Activated T-helper 1 cell treated with anti-CD3 and anti-CD28 coated beads, Interleukin-12 subunit alpha, Interleukin-12 subunit beta, Interleukin-2, Interleukin-4 antibody, amounts not matched to agents 30 ng/mL and 10 ng/mL and 1 ng/mL, durations not matched to agents 14 hours and 24 hours and 36 hours (primary cell): ENCODE results near the gene NTSR1. TPM values are rescaled to one million over a fixed set of nuclear protein-coding genes. Genes with fewer than 3 reads are reported as not detected.

Experiments used
- DNase-seq: peaks from one replicate; pipeline ENCODE4 v3.0.0; 2021; ENCODE audit warnings: low spot score
- H3K27ac Mint-ChIP-seq: one replicate; pipeline ENCODE4 v1.8.0; 2021; ENCODE audit warnings: mild to moderate bottlenecking, mixed read lengths
- H3K27me3 Mint-ChIP-seq: one replicate; pipeline ENCODE4 v1.8.0; 2022; ENCODE audit warnings: mild to moderate bottlenecking, moderate library complexity, mixed read lengths; ENCODE audit not compliant: insufficient read depth
- H3K36me3 Mint-ChIP-seq: one replicate; pipeline ENCODE4 v1.8.0; 2021; ENCODE audit warnings: low read depth, mixed read lengths
- H3K4me1 Mint-ChIP-seq: one replicate; pipeline ENCODE4 v1.8.0; 2021; ENCODE audit warnings: low read depth, mixed read lengths
- H3K4me3 Mint-ChIP-seq: one replicate; pipeline ENCODE4 v1.8.0; 2021; ENCODE audit warnings: mild to moderate bottlenecking, moderate library complexity, mixed read lengths
- H3K9me3 Mint-ChIP-seq: one replicate; pipeline ENCODE4 v1.8.0; 2021; ENCODE audit warnings: mixed read lengths
- intact Hi-C: fragments of 100-400 bp; cut with micrococcal nuclease; formaldehyde crosslinking; loops from one replicate; pipeline ENCODE4 v1.15.1; 2024
- total RNA-seq: library from RNA; stranded (reverse); gene quantifications from 2 replicates; pipeline ENCODE4 v1.2.3, GENCODE V29; 2022

Gene NTSR1
- not detected in 2 replicates for total RNA-seq

DNA sequence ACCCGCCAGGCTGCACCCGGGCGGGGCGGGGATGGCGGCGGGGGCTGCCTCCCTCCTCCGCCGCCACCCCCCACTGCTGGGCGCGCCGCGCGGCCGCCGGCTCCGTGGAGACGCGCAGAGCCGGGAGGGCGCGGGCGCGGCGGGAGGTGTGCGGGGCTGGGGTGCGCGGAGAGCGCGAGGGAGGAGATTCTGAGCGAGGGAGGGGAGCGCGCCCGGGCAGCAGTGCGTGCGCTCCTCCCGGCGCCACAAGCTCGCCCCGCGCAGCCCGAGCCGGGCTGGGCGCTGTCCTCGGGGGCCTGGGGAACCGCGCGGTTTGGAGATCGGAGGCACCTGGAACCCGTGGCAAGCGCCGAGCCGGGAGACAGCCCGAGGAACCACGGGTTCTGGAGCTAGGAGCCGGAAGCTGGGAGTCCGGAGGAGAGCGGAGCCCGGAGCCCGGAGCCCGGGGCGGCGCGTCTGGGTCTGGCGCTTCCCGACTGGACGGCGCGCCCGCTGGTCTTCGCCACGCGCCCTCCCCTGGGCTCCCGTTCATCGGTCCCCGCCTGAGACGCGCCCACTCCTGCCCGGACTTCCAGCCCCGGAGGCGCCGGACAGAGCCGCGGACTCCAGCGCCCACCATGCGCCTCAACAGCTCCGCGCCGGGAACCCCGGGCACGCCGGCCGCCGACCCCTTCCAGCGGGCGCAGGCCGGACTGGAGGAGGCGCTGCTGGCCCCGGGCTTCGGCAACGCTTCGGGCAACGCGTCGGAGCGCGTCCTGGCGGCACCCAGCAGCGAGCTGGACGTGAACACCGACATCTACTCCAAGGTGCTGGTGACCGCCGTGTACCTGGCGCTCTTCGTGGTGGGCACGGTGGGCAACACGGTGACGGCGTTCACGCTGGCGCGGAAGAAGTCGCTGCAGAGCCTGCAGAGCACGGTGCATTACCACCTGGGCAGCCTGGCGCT, at the start of gene NTSR1:
NTSR1 (plus strand) TSS at position 246 of the 946 bp plus-strand sequence; CDS start at position 618, 372 bp downstream.
- Mint-ChIP-seq H3K9me3 (no peaks in the 10 kb centered on the region), H3K4me1 (no peaks in the 10 kb centered on the region), H3K27me3 (peaks cover 26% of the 10 kb centered on the region), H3K4me3 (no peak within 1 kb of the TSS), H3K27ac (no peak within 1 kb of the TSS), H3K36me3 (no peaks in the 10 kb centered on the region)
- no peak for DNase-seq
- intact Hi-C loops, result no loop called here

DNA sequence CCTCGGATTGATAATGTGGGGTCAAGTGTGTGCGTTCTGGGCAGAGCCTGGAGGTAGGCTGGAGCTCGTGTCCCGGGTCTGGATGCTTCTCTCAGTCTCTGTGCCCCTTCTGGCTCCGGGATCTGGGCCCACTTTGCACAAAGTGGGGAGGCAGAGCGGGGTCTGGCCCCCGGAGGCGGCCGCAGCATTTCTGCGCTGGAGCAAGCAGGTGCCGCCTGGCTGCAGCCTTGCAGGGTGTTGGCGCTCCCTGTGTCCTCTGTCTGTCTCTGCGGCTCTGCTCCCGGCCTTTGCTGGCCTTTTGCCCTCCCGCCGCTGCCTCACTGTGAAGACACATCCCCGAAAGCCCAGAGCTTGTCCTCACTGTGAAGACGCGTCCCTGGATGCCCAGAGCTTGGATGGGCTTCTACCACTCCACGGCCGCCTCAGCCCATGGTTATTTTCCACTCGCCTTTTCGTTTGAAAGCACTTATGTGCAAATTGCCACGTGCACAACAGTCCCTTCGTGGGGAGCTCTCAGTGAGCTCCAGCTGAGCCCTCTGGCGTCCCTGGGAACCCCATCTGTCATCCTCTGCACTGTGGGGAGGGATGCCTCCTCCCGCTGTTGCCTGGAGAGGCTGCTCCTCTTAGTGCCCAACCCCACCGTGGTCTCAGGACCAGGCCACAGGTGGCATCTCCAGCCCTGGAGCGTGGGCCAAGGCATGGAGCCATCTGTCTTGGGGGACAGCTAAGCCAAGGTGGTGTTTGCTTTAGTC, 49.0 kb upstream of the NTSR1 start:
- Mint-ChIP-seq H3K27ac (no peak overlapping the region), H3K4me1 (no peaks in the 10 kb centered on the region), H3K4me3 (no peak overlapping the region), H3K27me3 (no peaks in the 10 kb centered on the region), H3K9me3 (no peaks in the 10 kb centered on the region), H3K36me3 (peaks cover 3% of the 10 kb centered on the region)
- intact Hi-C loops, result no loop called here
- no peak for DNase-seq

- intact Hi-C loops, result no loop called here
- no peaks in the 10 kb centered on the region for H3K9me3 Mint-ChIP-seq
- no peak overlapping the region for H3K4me3 Mint-ChIP-seq
- no peaks in the 10 kb centered on the region for H3K4me1 Mint-ChIP-seq
- peaks cover 6% of the 10 kb centered on the region for H3K36me3 Mint-ChIP-seq
- no peaks in the 10 kb centered on the region for H3K27me3 Mint-ChIP-seq
- H3K27ac Mint-ChIP-seq, result no peak overlapping the region
- DNase-seq, result no peak
Observed at GRCh38 chr20:62660240-62660615, 48.4 kb upstream of the NTSR1 start.

GRCh38 chr20:62660768-62661167, 47.9 kb upstream of the NTSR1 start:
- Mint-ChIP-seq H3K27me3 (no peaks in the 10 kb centered on the region), H3K9me3 (no peaks in the 10 kb centered on the region), H3K4me3 (no peak overlapping the region), H3K4me1 (no peaks in the 10 kb centered on the region), H3K36me3 (peaks cover 6% of the 10 kb centered on the region), H3K27ac (no peak overlapping the region)
- intact Hi-C loops, result no loop called here
- DNase-seq, result no peak

DNA sequence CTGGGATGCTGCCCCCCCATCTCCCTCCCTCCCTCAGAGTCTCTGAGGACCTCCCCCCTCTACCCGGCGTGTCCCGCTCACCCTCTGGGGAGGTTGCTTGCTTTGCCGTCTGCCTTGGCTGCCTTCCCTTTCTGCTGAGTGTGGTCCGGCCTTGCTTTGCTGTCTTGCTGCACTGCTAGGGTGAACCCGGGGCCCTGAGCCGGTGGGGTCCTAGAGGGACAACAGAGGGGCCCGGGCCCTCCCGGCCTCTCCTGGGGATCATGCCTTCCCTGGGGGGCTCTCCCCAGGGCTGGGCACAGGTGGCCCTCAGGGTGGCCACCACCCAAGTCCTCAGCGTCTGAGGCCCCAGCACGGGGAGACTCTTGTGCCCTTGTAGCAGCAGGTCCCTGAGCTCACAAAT, 47.0 kb upstream of the NTSR1 start:
- no peaks in the 10 kb centered on the region for H3K27me3 Mint-ChIP-seq
- H3K9me3 Mint-ChIP-seq, result no peaks in the 10 kb centered on the region
- H3K27ac Mint-ChIP-seq, result no peak overlapping the region
- no peak for DNase-seq
- intact Hi-C loops, result no loop called here
- peaks cover 6% of the 10 kb centered on the region for H3K36me3 Mint-ChIP-seq
- no peaks in the 10 kb centered on the region for H3K4me1 Mint-ChIP-seq
- H3K4me3 Mint-ChIP-seq, result no peak overlapping the region

DNA sequence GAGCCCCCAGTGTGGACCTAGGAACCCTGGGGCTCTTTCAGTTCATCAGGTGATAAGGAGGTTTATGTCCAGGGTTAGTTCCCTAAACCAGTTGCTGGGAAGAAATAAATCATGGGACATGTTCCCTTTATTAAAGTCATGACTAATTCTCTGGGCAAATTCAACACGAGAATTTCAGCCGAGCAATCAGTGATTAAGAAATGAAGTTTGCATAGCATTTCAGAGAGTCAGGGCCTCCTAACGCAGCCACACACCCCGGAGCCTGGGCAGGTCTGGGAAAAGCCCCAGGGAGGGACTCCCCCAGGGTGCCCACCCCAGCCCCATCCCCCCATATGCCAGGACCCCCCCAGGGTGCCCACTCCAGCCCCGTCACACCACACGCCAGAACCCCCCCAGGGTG, 46.2 kb upstream of the NTSR1 start:
- intact Hi-C loops, result no loop called here
- no peak for DNase-seq
- Mint-ChIP-seq H3K4me1 (no peaks in the 10 kb centered on the region), H3K36me3 (peaks cover 6% of the 10 kb centered on the region), H3K27ac (no peak overlapping the region), H3K9me3 (no peaks in the 10 kb centered on the region), H3K4me3 (no peak overlapping the region), H3K27me3 (no peaks in the 10 kb centered on the region)

DNA sequence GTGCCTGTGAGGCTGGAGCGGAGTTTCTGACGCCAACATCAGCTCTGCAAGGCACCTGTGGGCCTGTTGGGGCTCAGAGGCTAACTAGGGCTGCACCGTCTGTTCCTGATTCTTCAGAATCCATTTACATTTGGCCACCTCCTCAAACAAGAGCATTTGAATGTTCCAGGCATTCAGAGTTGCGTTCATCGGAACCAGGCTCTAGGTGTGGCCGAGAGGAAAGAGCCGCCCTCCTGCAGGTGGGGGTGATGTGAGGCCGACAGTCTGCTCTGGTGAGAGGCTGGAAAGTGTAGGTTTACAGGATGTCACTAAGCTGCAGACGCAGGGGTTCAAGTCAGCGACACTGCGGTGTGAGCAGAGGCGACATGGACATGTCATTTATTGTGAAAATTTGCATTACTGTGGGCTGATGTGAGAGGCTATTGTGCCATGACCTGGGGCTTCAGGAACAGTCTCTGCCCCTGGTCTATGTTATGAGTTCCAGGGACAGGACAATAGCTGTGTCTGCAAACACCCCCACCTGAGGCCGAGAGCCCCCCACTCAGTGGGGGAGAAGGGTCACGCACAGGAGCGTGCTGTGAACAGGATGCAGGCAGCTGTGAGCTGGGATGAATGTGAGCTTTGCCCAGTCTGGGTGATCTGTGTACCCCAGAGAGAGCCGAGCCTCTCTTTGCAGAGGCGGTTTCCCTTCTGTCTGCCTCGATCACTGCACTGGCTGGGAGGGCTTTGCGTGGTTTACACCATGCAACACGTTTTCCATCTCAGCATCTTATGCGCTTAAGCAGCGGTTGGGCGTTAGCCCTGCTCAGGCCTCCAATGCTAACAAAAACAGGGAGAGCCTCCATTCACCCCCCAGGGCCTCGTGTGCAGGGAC, 45.3 kb upstream of the NTSR1 start:
- H3K27ac Mint-ChIP-seq, result no peak overlapping the region

DNA sequence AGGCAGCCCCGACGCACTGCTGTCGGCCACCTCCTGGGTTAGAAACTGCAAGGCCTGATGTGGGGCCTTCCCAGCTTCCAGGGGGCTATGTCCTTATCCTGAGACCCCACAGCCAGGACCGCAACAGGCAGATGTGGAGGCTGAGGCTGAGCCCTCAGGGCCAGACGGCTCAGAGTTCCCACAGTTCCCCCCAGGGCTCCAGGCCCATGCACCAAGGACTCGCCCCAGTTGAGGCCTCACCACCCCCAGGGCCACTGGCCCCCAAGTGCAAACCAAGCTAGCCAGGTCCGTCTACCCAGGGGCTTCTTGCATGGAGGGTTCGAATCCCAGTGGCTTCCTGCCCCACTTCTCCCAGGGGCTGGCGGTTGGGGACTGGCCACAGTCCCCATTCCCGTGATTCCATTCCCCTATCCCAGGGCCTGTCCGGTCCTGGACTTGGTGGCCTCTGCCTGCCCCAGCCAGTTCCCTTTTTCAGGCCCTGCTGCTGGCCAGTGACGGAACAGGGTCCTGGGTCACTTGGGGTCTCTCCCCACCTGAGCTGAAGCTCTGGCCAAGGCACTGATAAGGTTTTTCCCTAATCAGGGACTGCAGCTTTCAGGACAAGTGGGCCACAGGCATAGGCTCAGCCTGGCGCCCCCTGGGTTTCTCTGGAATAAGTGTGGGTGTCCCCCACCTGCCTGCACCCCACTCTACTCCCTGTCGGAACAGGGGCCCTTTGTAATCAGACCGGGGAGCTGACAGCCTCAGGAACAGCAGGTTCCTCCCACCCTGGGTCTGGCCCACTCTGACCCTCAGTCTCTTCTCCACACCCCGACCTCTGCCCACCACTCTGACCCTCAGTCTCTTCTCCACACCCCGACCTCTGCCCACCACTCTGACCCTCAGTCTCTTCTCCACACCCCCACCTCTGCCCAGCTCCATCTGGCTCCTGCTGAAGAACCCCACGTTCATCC, 44.3 kb upstream of the NTSR1 start:
- intact Hi-C loops, result no loop called here
- Mint-ChIP-seq H3K27me3 (no peaks in the 10 kb centered on the region), H3K4me3 (no peak overlapping the region), H3K4me1 (no peaks in the 10 kb centered on the region), H3K36me3 (peaks cover 14% of the 10 kb centered on the region), H3K9me3 (no peaks in the 10 kb centered on the region), H3K27ac (no peak overlapping the region)
- DNase-seq, result no peak

More for the DNA sequence above, 45.3 kb upstream of the NTSR1 start:
- H3K36me3 Mint-ChIP-seq, result peaks cover 13% of the 10 kb centered on the region
- H3K4me1 Mint-ChIP-seq, result no peaks in the 10 kb centered on the region
- no peak overlapping the region for H3K4me3 Mint-ChIP-seq
- H3K27me3 Mint-ChIP-seq, result no peaks in the 10 kb centered on the region
- DNase-seq, result no peak
- intact Hi-C loops, result no loop called here
- no peaks in the 10 kb centered on the region for H3K9me3 Mint-ChIP-seq

- no peak overlapping the region for H3K27ac Mint-ChIP-seq
- H3K9me3 Mint-ChIP-seq, result no peaks in the 10 kb centered on the region
- no peak overlapping the region for H3K4me3 Mint-ChIP-seq
- no peak for DNase-seq
- intact Hi-C loops, result no loop called here
- peaks cover 22% of the 10 kb centered on the region for H3K36me3 Mint-ChIP-seq
- no peaks in the 10 kb centered on the region for H3K27me3 Mint-ChIP-seq
- no peaks in the 10 kb centered on the region for H3K4me1 Mint-ChIP-seq
Observed at GRCh38 chr20:62665153-62665754, 43.4 kb upstream of the NTSR1 start.

DNA sequence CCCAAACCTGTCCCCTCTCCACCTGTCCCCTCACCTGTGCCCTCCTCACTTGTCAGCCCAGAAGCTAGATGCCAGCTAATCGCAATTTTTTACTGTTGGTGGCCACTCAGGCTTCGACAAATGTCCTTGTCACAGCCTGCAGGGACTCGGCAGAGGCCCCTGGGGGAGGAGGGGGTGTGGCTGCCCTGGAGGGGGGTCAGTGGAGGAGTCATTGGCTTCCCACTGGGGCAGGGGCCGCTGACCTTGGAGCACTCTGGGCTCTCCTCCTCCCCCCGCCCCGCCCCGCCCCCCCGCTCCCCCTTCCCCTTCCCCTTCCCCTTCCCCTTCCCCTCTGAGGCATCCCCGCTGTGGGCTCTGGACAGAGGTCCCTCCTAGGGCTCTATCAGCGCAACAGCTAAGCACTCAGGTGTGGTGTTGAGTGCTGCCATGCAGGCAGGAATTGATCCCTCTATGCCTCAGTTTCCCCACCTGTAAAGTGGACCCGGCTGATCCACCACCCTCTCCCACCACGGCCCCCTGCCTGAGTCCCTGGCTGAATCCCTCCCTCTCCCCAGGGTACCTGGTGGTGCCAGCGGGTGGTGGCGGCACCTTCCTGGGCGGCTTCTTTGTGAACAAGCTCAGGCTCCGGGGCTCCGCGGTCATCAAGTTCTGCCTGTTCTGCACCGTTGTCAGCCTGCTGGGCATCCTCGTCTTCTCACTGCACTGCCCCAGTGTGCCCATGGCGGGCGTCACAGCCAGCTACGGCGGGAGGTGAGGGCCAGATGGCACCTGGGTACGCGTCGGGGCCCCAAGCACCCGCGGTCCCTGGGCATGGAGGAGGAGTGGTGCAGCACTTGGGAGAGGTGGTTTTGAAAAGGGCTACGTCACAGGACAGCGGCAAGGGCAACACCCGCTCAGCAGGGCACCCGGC, 42.6 kb upstream of the NTSR1 start:
- intact Hi-C loops, result no loop called here
- Mint-ChIP-seq H3K27me3 (no peaks in the 10 kb centered on the region), H3K36me3 (peaks cover 24% of the 10 kb centered on the region), H3K27ac (no peak overlapping the region), H3K9me3 (no peaks in the 10 kb centered on the region), H3K4me1 (no peaks in the 10 kb centered on the region), H3K4me3 (no peak overlapping the region)
- DNase-seq, result no peak
